Measurements from ENCODE around the gene EVX2.

DNA sequence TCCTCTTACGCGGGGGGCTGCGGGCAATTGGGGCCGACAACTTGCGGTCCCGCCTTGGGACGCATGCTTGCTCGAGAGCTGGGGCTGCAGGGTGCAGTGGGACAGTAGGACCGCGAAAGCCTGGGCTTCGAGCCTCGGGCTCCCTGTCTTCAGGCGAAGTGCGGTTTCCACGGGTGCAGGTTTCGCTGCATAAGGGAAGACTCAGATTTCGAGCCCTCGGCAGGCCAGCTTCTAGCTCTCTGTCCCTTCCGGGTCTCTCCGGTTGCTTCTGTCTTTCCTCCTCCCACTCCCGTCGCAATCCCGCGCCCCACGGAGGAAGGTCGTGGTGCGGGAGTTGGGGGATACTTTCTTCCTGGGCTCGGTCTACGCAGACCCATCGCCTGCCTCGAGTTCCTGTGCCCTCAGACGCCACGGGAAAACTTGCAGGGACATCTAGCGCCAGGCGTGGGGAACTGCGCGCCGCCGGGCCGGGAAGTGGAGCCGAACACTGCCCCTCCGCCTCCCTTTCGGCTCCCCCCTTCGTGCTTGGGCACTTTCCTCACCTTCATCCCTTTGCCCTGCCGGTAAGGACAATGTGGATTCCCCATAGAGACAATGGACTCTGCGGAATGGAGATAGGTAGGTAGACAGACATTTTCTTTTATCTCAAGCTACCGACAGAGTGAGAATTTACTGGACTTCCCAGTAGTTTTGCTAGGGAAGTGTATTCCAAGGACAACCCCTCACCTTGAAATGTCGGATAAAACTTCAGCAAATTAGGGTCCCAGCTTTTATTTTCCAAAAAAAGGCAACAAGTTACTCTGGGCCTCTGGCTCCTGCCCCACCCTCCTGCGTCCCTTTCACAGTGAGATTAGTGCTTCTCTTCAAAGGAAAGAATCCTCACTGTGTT is 4.5 kb upstream of the EVX2 start:
- TF ChIP-seq, protein P1, sequence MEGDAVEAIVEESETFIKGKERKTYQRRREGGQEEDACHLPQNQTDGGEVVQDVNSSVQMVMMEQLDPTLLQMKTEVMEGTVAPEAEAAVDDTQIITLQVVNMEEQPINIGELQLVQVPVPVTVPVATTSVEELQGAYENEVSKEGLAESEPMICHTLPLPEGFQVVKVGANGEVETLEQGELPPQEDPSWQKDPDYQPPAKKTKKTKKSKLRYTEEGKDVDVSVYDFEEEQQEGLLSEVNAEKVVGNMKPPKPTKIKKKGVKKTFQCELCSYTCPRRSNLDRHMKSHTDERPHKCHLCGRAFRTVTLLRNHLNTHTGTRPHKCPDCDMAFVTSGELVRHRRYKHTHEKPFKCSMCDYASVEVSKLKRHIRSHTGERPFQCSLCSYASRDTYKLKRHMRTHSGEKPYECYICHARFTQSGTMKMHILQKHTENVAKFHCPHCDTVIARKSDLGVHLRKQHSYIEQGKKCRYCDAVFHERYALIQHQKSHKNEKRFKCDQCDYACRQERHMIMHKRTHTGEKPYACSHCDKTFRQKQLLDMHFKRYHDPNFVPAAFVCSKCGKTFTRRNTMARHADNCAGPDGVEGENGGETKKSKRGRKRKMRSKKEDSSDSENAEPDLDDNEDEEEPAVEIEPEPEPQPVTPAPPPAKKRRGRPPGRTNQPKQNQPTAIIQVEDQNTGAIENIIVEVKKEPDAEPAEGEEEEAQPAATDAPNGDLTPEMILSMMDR (IDR thresholded peaks at IDR 0.05; ENCODE audit: insufficient read depth, low read depth, low read length), result peak; percentile 44
- peak; percentile 86 for TF ChIP-seq EZH2 (IDR thresholded peaks at IDR 0.05; ENCODE audit: insufficient read depth, low read length)
